ENCODE data around the gene ASIC2. TPM values are rescaled to one million over a fixed set of nuclear protein-coding genes. Genes with fewer than 3 reads are reported as not detected.

Gene ASIC2
- total RNA-seq, 1 donor: 0.18 TPM

- DNase-seq (ENCODE audit: low read depth): no peak
- no peak for TF ChIP-seq CTCF (IDR thresholded peaks at IDR 0.05; ENCODE audit: insufficient read depth, low read length)
- H3K4me3 ChIP-seq (ENCODE audit: low read depth, low read length): no peak overlapping the region
These were observed 161.5 kb downstream of the ASIC2 start for GRCh38 chr17:33131620-33132019.

GRCh38 chr17:33127706-33128105 is 165.4 kb downstream of the ASIC2 start:
- DNase-seq (ENCODE audit: low read depth): no peak
- no peak overlapping the region for H3K4me3 ChIP-seq (ENCODE audit: low read depth, low read length)
- TF ChIP-seq CTCF (IDR thresholded peaks at IDR 0.05; ENCODE audit: insufficient read depth, low read length): no peak

- no peak for TF ChIP-seq CTCF (IDR thresholded peaks at IDR 0.05; ENCODE audit: insufficient read depth, low read length)
- no peak for DNase-seq (ENCODE audit: low read depth)
These were observed 167.0 kb downstream of the ASIC2 start for GRCh38 chr17:33126086-33126485.

GRCh38 chr17:33125552-33125950 is 167.5 kb downstream of the ASIC2 start:
- no peak for DNase-seq (ENCODE audit: low read depth)
- no peak overlapping the region for H3K4me3 ChIP-seq (ENCODE audit: low read depth, low read length)
- no peak for TF ChIP-seq CTCF (IDR thresholded peaks at IDR 0.05; ENCODE audit: insufficient read depth, low read length)

More at GRCh38 chr17:33126086-33126485, 167.0 kb downstream of the ASIC2 start:
- no peak overlapping the region for H3K4me3 ChIP-seq (ENCODE audit: low read depth, low read length)

GRCh38 chr17:33124871-33125551 is 168.1 kb downstream of the ASIC2 start:
- no peak overlapping the region for H3K4me3 ChIP-seq (ENCODE audit: low read depth, low read length)
- no peak for TF ChIP-seq CTCF (IDR thresholded peaks at IDR 0.05; ENCODE audit: insufficient read depth, low read length)
- no peak for DNase-seq (ENCODE audit: low read depth)

- TF ChIP-seq CTCF (IDR thresholded peaks at IDR 0.05; ENCODE audit: insufficient read depth, low read length): no peak
- H3K4me3 ChIP-seq (ENCODE audit: low read depth, low read length): no peak overlapping the region
- no peak for DNase-seq (ENCODE audit: low read depth)
These were observed 168.9 kb downstream of the ASIC2 start for GRCh38 chr17:33124185-33124584.

GRCh38 chr17:33121756-33122155 is 171.3 kb downstream of the ASIC2 start:
- TF ChIP-seq CTCF (IDR thresholded peaks at IDR 0.05; ENCODE audit: insufficient read depth, low read length): no peak
- no peak overlapping the region for H3K4me3 ChIP-seq (ENCODE audit: low read depth, low read length)
- no peak for DNase-seq (ENCODE audit: low read depth)

Measured in fibroblast of the aortic adventitia (primary cell).